SK-N-SH treated with all-trans-retinoic acid at 6 μM for 48 hours (cell line): ENCODE results near the gene STIL.
A peak's percentile ranks its signal among the peaks of the same experiment; 100 is the strongest.

ENCODE experiments used
- ATAC-seq: fragments of 200-7000 bp; cut with Tn5 transposase; 3 replicates; pipeline ENCODE4 v1.9.1; 2020; ENCODE audit warnings: mild to moderate bottlenecking, moderate library complexity
- ARNTL ChIP-seq: fragments of 450-650 bp; formaldehyde crosslinking; IDR thresholded peaks from 2 replicates; pipeline ENCODE4 v1.5.0; 2020; ENCODE audit warnings: low read depth, mild to moderate bottlenecking, moderate library complexity, borderline replicate concordance
- BACH2 ChIP-seq: fragments of 250-450 bp; sonication (Bioruptor Pico); IDR thresholded peaks from 2 replicates; pipeline ENCODE4 v1.9.0; 2021; ENCODE audit warnings: mild to moderate bottlenecking, borderline replicate concordance
- CREB5 ChIP-seq: fragments of 250-450 bp; sonication (Bioruptor Pico); IDR thresholded peaks from 2 replicates; pipeline ENCODE4 v1.5.1; 2020; ENCODE audit warnings: low read depth, mild to moderate bottlenecking, moderate library complexity
- CSDC2 ChIP-seq: fragments of 250-450 bp; sonication (Bioruptor Pico); IDR thresholded peaks from 2 replicates; pipeline ENCODE4 v1.5.0; 2020; ENCODE audit warnings: mild to moderate bottlenecking, moderate library complexity
- CSRNP3 ChIP-seq: fragments of 250-450 bp; sonication (Bioruptor Pico); IDR thresholded peaks from 2 replicates; pipeline ENCODE4 v1.5.1; 2021; ENCODE audit warnings: mild to moderate bottlenecking, moderate library complexity
- GLIS3 ChIP-seq: fragments of 250-450 bp; sonication (Bioruptor Pico); IDR thresholded peaks from 2 replicates; pipeline ENCODE4 v1.5.0; 2020; ENCODE audit warnings: mild to moderate bottlenecking, moderate library complexity
- ISL1 ChIP-seq: fragments of 250-450 bp; sonication (Bioruptor Pico); IDR thresholded peaks from 2 replicates; pipeline ENCODE4 v2.1.2; 2022; ENCODE audit warnings: mild to moderate bottlenecking, moderate library complexity
- OSR1 ChIP-seq: fragments of 250-450 bp; sonication (Bioruptor Pico); IDR thresholded peaks from 2 replicates; pipeline ENCODE4 v1.8.0; 2022; ENCODE audit warnings: moderate library complexity, mild to moderate bottlenecking, inconsistent platforms
- PATZ1 ChIP-seq: fragments of 250-450 bp; sonication (Bioruptor Pico); IDR thresholded peaks from 2 replicates; pipeline ENCODE4 v1.8.0; 2020; ENCODE audit warnings: mild to moderate bottlenecking, moderate library complexity, borderline replicate concordance
- POU6F1 ChIP-seq: fragments of 250-450 bp; sonication (Bioruptor Pico); IDR thresholded peaks from 2 replicates; pipeline ENCODE4 v1.8.0; 2021; ENCODE audit warnings: low read depth, mild to moderate bottlenecking, moderate library complexity, borderline replicate concordance
- PPARA ChIP-seq: fragments of 250-450 bp; sonication (Bioruptor Pico); IDR thresholded peaks from 2 replicates; pipeline ENCODE4 v1.5.0; 2020; ENCODE audit warnings: mild to moderate bottlenecking, borderline replicate concordance
- RARB ChIP-seq: fragments of 250-450 bp; sonication (Bioruptor Pico); IDR thresholded peaks from 2 replicates; pipeline ENCODE4 v1.8.0; 2021; ENCODE audit warnings: mild to moderate bottlenecking, moderate library complexity
- SNAI2 ChIP-seq: fragments of 250-450 bp; sonication (Bioruptor Pico); IDR thresholded peaks from 2 replicates; pipeline ENCODE4 v1.5.0; 2020; ENCODE audit warnings: mild to moderate bottlenecking, moderate library complexity
- TCF4 ChIP-seq: fragments of 250-450 bp; sonication (Bioruptor Pico); IDR thresholded peaks from 2 replicates; pipeline ENCODE4 v1.8.0; 2021; ENCODE audit warnings: mild to moderate bottlenecking, moderate library complexity, borderline replicate concordance
- TOX ChIP-seq: fragments of 250-450 bp; sonication (Bioruptor Pico); IDR thresholded peaks from 2 replicates; pipeline ENCODE4 v1.8.0; 2021; ENCODE audit warnings: mild to moderate bottlenecking, moderate library complexity, borderline replicate concordance
- TSHZ2 ChIP-seq: fragments of 250-450 bp; sonication (Bioruptor Pico); IDR thresholded peaks from 2 replicates; pipeline ENCODE4 v1.5.0; 2020; ENCODE audit warnings: mild to moderate bottlenecking, moderate library complexity
- ZC3H10 ChIP-seq: fragments of 250-450 bp; sonication (Bioruptor Pico); IDR thresholded peaks from 2 replicates; pipeline ENCODE4 v1.5.1; 2021; ENCODE audit warnings: mild to moderate bottlenecking, moderate library complexity
- ZFP3 ChIP-seq: fragments of 250-450 bp; sonication (Bioruptor Pico); IDR thresholded peaks from 2 replicates; pipeline ENCODE4 v1.5.0; 2020; ENCODE audit warnings: mild to moderate bottlenecking, moderate library complexity
- ZFP30 ChIP-seq: fragments of 450-650 bp; formaldehyde crosslinking; IDR thresholded peaks from 2 replicates; pipeline ENCODE4 v1.5.0; 2022; ENCODE audit warnings: mild to moderate bottlenecking, moderate library complexity
- ZNF565 ChIP-seq: fragments of 450-650 bp; formaldehyde crosslinking; conservative IDR thresholded peaks from 2 replicates; pipeline ENCODE4 v1.5.0; 2020; ENCODE audit warnings: low read depth, mild to moderate bottlenecking, moderate library complexity
- ZNF70 ChIP-seq: fragments of 450-650 bp; formaldehyde crosslinking; IDR thresholded peaks from 2 replicates; pipeline ENCODE4 v1.5.0; 2020; ENCODE audit warnings: mild to moderate bottlenecking, moderate library complexity

The STIL gene

GRCh38 chr1:47313915-47314664 is at the start of gene STIL:
STIL (minus strand) TSS chr1:47314147; CDS start chr1:47310319, 3,828 bp downstream.
- peak; percentile 98 for ATAC-seq
- no peak for TF ChIP-seq ZC3H10 (CRISPR knock-in tag)
- no peak for TF ChIP-seq ZNF565 (CRISPR knock-in tag)
- TF ChIP-seq SNAI2 (CRISPR knock-in tag) = no peak
- no peak for TF ChIP-seq POU6F1
- TF ChIP-seq RARB (CRISPR knock-in tag) = no peak
- TF ChIP-seq TOX (CRISPR knock-in tag) = no peak
- no peak for TF ChIP-seq CSDC2 (CRISPR knock-in tag)
- TF ChIP-seq GLIS3 (CRISPR knock-in tag) = no peak
- TF ChIP-seq CREB5 = no peak
- no peak for TF ChIP-seq BACH2 (CRISPR knock-in tag)
- TF ChIP-seq TCF4 (CRISPR knock-in tag) = no peak
- no peak for TF ChIP-seq ZFP30 (CRISPR knock-in tag)
- TF ChIP-seq TSHZ2 = no peak
- TF ChIP-seq ZFP3 = no peak
- no peak for TF ChIP-seq PPARA
- TF ChIP-seq, all 23 proteins: peak for 0

DNA sequence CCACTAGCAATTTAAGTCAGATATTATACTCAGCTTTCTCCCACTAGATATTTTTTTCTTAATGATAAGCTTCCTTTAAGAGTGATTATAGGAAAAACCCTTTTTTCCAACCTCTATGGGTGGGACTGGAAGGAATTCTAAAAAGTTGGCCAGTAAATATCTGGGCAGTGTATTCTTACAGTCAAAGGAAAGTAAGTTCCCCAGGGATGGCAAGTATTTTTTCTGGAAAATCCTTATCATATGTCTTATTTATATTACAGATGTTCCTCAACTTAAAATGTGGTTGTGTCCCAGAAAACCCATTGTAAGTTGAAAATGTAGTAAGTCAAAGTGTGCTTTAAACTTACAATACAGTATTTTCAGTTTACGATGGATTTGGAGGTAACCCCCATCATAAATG is 48.9 kb upstream of the STIL start:
- TF ChIP-seq RARB (CRISPR knock-in tag) = no peak
- no peak for TF ChIP-seq PPARA
- TF ChIP-seq TOX (CRISPR knock-in tag) = no peak
- TF ChIP-seq SNAI2 (CRISPR knock-in tag) = no peak
- no peak for TF ChIP-seq ZNF565 (CRISPR knock-in tag)
- no peak for TF ChIP-seq CSDC2 (CRISPR knock-in tag)
- no peak for TF ChIP-seq OSR1 (CRISPR knock-in tag)
- TF ChIP-seq BACH2 (CRISPR knock-in tag) = no peak
- TF ChIP-seq ZFP30 (CRISPR knock-in tag) = no peak
- TF ChIP-seq ZC3H10 (CRISPR knock-in tag) = no peak
- no peak for TF ChIP-seq ZNF70 (CRISPR knock-in tag)
- no peak for TF ChIP-seq CSRNP3 (CRISPR knock-in tag)
- TF ChIP-seq ARNTL (CRISPR knock-in tag) = no peak
- no peak for TF ChIP-seq GLIS3 (CRISPR knock-in tag)
- no peak for TF ChIP-seq PATZ1 (CRISPR knock-in tag)
- ATAC-seq = no peak

DNA sequence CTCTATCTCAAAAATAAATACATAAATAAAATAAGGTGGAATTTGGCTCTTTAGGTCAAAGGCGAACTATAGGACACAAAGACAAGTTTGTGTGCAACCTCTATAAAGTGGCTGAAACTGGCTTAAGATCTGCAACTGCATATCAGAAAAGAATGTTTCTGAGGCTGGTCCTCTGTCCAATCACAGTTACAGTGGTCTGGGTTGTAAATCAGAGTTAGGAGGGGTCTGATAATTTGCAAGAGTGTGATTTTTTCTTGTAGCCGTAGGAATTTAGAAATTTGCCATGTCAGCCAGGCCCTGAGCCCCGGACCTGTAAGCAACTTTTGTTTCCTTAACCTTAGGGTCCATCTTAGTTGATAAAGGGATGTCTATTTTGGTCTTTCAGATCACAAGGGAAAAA is 47.4 kb upstream of the STIL start:
- TF ChIP-seq ZFP30 (CRISPR knock-in tag) (no peak), SNAI2 (CRISPR knock-in tag) (no peak), GLIS3 (CRISPR knock-in tag) (no peak), ARNTL (CRISPR knock-in tag) (no peak), BACH2 (CRISPR knock-in tag) (no peak), ISL1 (CRISPR knock-in tag) (no peak), RARB (CRISPR knock-in tag) (no peak)
- no peak for ATAC-seq
